ENCODE measurements around the gene RSPH1.

Gene RSPH1

GRCh38 chr21:42465008-42465802 lies 30.8 kb downstream of the RSPH1 start:
- no peak for DNase-seq (ENCODE audit: low read depth)

- DNase-seq (ENCODE audit: low read depth) = no peak
These were observed 32.0 kb downstream of the RSPH1 start for GRCh38 chr21:42463861-42464515.

- DNase-seq (ENCODE audit: low read depth) = no peak
These were observed 33.8 kb downstream of the RSPH1 start for GRCh38 chr21:42461881-42462877.

- no peak for DNase-seq (ENCODE audit: low read depth)
These were observed 34.9 kb downstream of the RSPH1 start for GRCh38 chr21:42461185-42461520.

- DNase-seq (ENCODE audit: low read depth) = no peak
These were observed 35.4 kb downstream of the RSPH1 start for GRCh38 chr21:42460391-42461184.

GRCh38 chr21:42459546-42460215 lies 36.3 kb downstream of the RSPH1 start:
- no peak for DNase-seq (ENCODE audit: low read depth)

- DNase-seq (ENCODE audit: low read depth) = no peak
These were observed 37.0 kb downstream of the RSPH1 start for GRCh38 chr21:42459082-42459460.

- DNase-seq (ENCODE audit: low read depth) = no peak
These were observed 39.6 kb downstream of the RSPH1 start for GRCh38 chr21:42456457-42456856.

GRCh38 chr21:42455754-42456440 lies 40.1 kb downstream of the RSPH1 start:
- no peak for DNase-seq (ENCODE audit: low read depth)

GRCh38 chr21:42455196-42455595 lies 40.8 kb downstream of the RSPH1 start:
- no peak for DNase-seq (ENCODE audit: low read depth)

GRCh38 chr21:42454786-42455185 lies 41.2 kb downstream of the RSPH1 start:
- no peak for DNase-seq (ENCODE audit: low read depth)

GRCh38 chr21:42453986-42454570 lies 41.9 kb downstream of the RSPH1 start:
- DNase-seq (ENCODE audit: low read depth) = no peak

- DNase-seq (ENCODE audit: low read depth) = no peak
These were observed 42.6 kb downstream of the RSPH1 start for GRCh38 chr21:42453224-42453985.

GRCh38 chr21:42452401-42453223 lies 43.4 kb downstream of the RSPH1 start:
- no peak for DNase-seq (ENCODE audit: low read depth)

GRCh38 chr21:42451941-42452340 lies 44.1 kb downstream of the RSPH1 start:
- DNase-seq (ENCODE audit: low read depth) = no peak

GRCh38 chr21:42448686-42449085 lies 47.3 kb downstream of the RSPH1 start:
- DNase-seq (ENCODE audit: low read depth) = no peak

- no peak for DNase-seq (ENCODE audit: low read depth)
These were observed 48.3 kb downstream of the RSPH1 start for GRCh38 chr21:42447732-42448131.

- no peak for DNase-seq (ENCODE audit: low read depth)
These were observed 48.8 kb downstream of the RSPH1 start for GRCh38 chr21:42447182-42447581.

GRCh38 chr21:42446531-42446930 lies 49.5 kb downstream of the RSPH1 start:
- DNase-seq (ENCODE audit: low read depth) = no peak
